Erythroblast (primary cell): Measurements from ENCODE around the gene MSMP.

Experiments used
- DNase-seq, 2 experiments: peaks; one replicate each; lab custom pipeline; 2025; lab: John Stamatoyannopoulos, UW
- GATA1 ChIP-seq: IDR thresholded peaks from 2 replicates; pipeline ENCODE4 v1.6.1; 2011; ENCODE audit warnings: low read depth, mild to moderate bottlenecking, control low read depth, low read length, moderate library complexity
- POLR2A ChIP-seq: IDR thresholded peaks from 2 replicates; pipeline ENCODE4 v1.6.1; 2011; ENCODE audit warnings: mild to moderate bottlenecking, low read length

Gene MSMP

DNA sequence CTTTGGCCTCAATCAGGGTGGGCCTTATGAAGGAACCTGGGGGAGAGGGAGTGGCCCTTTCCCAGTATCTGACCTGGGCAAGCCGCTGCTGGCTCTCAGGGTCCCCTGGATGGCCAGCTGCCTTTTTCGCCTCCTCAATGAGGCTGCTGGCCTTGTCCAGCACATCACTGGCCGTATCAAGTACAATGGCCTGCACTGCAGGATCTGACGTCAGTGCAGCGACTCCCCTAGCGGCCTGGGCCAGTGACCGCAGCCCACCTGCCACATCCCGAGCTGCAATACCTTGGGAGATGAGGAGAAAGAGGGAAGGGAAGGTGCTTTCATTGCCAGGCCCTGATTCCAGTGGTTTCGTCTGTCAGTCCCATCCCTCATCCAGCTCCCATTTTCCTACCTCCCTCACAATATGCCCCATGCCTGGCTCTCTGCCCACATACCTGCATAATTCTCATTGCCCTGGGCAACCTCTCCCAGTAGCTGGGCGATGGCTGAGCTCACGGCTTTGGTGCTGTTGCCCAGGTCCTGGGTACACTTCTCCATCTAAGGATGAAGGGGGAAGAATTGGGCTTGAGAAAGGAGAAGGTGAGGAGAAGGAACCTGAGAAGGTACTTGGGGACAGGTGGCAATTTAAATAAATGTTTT lies 41.2 kb downstream of the MSMP start:
- TF ChIP-seq POLR2A (no peak), GATA1 (no peak)
- no peak for DNase-seq

DNA sequence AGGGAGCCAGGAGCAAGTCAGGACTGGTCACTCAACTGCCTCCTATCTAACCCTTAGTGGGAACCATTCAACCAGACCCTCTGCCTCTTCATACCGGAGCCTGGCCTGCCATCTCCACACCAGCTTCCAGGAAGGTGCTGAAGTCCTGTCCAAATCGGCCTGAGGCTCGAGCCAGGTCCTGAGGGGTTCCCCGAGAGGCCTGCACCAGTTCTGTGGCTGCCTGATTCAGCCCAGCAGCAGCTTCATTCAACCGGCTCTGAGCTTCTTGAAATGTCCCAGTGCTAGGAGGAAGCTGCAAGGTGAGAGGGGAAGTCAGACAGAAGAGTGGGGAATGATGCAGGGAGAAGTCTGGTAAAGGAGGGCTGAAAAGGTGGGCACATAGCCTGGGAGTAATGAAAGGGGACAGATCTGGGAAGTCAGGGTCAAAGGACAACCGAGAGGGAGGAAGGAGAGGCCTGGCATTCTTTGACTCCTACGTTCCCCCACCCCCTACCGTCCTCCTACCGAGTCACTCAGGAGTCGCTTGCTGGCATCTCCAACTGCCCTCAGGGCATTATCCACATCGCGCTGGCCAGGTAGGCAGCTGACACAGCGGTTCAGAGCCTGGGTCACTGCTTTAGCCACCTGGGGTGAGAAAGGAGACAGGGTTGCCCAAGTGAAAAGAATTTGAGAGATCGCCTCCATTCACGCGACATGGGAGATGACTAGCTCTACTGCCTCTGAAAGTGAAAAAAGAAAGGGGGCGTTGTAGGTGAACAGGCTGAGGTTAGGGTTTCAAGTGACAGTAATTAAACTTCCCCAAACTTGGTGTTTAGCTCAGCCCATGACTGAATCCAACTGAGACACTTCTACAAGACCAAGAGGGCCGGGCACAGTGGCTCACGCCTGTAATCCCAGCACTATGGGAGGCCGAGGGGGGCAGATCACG lies 42.3 kb downstream of the MSMP start:
- no peak for DNase-seq
- TF ChIP-seq POLR2A (no peak), GATA1 (no peak)

DNA sequence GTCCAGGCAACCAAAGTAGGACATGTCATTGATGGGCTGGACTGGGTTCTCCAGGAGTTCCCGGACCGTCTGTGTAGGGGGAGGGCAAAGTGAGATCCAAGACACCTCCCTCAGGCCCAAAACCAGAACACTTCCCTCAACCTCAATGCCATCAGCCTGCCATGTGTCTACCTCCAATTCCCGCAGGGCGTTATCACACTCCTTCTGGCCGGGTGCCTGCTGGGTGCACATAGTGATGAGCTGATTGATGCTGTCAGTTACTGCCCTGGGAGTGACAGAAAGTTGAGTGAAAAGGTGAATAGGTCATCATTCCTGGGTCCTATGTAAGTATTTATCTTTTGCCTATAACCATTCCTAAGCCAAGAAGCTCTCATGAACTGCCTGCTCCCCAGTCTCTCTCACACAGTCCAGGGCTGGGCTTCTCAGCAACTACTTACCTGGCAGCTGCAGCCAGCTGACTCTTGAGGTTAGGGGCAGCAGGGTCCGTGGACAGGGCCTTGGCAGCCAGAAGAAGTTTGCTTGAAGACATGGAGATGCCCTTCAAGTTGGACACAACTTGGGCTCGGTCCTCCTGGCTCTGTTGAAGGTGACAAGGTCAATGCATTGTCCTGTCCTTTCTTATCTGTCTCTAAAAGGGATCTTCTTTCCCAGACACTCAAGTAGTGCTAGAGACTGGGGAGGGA lies 43.1 kb downstream of the MSMP start:
- no peak for DNase-seq
- no peak for TF ChIP-seq GATA1
- no peak for TF ChIP-seq POLR2A

DNA sequence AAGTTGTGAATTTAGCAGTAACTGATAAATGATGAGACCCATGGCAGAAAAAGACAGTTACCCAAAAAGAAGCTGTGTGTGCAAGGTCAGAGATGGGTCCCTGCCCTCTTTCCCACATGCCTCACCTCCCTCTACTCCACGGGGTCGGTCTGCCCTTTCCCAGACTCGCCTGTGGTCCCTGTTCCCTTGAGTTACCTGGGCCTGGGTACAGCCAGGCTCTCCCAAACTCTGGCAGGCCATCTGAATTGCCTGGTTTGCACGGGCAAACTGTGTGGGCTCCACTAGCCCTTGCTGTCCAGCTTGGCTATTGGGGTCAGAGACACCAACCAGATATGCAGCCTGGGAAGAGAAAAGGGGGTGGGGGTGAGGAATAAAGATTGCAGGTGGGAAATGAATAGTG lies 45.9 kb downstream of the MSMP start:
- TF ChIP-seq POLR2A (no peak), GATA1 (no peak)
- no peak for DNase-seq

DNA sequence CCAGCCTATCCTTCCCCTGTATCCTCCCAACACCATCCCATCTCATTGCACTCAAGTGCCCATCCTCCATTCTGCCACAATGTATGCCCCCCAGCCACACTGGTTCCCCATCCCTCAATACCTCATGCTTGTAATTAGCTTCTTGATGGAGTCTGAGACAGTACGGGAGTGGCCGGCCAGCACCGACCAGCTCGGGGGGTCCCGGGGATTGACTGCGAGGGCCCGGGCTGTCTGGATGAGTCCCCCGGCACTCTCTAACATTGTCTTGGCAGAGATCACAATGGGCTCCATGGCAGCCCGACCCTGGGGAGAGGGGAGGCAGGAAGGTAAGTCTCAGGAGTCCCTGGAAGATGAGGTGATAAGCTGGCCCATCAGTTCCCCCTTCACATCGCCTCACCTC lies 47.1 kb downstream of the MSMP start:
- TF ChIP-seq GATA1 (no peak), POLR2A (no peak)
- no peak for DNase-seq

DNA sequence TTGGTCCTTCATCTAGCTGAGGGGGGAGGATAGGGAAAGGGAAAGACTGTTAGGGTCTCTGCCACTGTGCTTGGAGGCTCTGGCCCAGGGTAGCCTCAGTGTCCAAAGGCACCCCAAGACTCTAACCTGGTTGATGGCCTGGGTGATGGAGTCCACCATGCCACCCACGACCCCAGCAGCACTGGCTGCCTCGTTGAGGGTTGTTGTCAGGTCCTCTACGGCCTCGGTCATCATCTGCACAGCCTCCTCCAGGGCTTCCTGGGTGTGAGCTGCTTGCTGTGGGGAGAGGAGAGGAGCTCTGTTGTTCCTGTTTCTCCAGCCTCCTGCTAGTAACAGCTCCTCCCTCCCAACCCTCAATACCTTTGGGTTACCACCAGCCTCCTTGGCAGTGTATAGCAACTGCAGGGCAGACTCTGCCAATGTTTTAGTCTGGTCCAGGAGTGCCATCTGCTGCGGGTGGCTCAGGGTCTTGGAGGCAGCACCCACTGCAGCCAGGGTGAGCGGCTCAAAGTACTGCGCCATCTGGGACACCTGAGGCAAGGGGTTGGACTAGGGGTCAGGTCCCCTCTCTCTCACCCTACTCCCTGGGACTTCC lies 48.1 kb downstream of the MSMP start:
- TF ChIP-seq GATA1 (no peak), POLR2A (no peak)
- DNase-seq, result no peak

DNA sequence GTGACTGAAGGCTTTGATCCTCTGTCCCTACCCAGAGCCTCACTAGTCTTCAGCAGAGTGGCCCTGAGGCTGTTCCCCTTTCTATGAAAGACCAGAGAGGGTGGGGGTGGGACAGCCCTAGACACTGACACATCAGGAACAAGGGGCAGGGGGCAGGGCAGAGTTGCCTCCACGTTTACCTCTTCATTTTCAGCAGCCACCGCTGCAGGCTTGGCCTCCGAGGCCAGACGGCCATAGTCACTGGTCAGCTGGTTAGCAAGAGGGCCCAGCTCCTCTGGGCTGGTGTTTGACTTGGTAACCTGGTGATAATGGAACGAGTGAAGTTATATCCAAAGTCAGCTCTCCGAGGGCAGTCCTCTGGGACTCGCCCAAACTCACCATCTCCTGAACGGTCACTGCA lies 48.7 kb downstream of the MSMP start:
- no peak for TF ChIP-seq GATA1
- DNase-seq, result no peak

DNA sequence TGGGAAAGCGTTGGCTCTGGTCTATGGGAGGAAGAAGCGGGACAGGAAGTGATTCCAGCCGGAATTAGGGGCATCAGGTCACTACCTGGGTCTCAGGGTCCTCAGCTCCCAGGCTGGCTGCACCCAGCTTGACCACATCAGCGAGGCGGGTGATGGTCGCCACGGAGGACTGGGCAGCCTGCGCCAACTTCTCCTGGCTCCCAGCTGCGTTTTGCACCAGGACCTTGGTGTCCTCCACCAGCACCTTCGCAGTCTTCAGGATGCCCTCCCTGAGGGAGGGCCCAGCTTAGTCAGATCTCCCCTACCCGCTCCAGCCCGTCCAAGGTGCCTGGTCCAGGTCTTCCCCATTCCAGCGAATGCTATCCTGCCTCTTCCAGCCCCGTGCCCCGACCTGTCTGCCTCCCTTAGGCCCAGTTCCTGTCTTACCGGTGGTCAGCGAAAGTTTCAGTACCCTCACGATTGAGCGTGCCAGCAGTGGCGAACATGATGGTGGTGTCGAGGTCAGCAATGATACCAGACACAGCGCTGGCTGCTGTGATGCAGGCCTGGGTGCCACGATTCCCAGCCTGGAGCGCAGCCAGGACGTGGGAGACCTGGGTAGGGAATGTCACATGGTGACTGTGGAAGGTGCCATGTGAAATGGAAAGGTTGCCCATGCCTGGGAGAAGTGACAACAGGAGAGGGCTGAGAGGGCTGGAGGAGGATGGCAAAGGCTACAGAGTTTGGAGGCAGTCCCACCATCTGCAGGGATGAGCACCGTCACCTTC lies 50.0 kb downstream of the MSMP start:
- no peak for TF ChIP-seq POLR2A

More for the DNA sequence above, 50.0 kb downstream of the MSMP start:
- no peak for DNase-seq
